ENCODE results near the gene TMOD4.

- TF ChIP-seq, protein P1, sequence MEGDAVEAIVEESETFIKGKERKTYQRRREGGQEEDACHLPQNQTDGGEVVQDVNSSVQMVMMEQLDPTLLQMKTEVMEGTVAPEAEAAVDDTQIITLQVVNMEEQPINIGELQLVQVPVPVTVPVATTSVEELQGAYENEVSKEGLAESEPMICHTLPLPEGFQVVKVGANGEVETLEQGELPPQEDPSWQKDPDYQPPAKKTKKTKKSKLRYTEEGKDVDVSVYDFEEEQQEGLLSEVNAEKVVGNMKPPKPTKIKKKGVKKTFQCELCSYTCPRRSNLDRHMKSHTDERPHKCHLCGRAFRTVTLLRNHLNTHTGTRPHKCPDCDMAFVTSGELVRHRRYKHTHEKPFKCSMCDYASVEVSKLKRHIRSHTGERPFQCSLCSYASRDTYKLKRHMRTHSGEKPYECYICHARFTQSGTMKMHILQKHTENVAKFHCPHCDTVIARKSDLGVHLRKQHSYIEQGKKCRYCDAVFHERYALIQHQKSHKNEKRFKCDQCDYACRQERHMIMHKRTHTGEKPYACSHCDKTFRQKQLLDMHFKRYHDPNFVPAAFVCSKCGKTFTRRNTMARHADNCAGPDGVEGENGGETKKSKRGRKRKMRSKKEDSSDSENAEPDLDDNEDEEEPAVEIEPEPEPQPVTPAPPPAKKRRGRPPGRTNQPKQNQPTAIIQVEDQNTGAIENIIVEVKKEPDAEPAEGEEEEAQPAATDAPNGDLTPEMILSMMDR (conservative IDR thresholded peaks at IDR 0.05) = no peak
- TF ChIP-seq EZH2 (IDR thresholded peaks at IDR 0.05; ENCODE audit: low read depth) = no peak
Measured at GRCh38 chr1:151133018-151133806, 42.6 kb downstream of the TMOD4 start.

Data from PC-9 (cell line).